ENCODE results near the gene MUC16. TPM values are rescaled to one million over a fixed set of nuclear protein-coding genes. Genes with fewer than 3 reads are reported as not detected.
"Not testable (repeated sequence)": the region's sequence is repeated elsewhere in the genome, so short reads cannot be mapped to it uniquely, and the experiment has no call there.

MUC16 gene
- 1 to 10 TPM in 3 of 4 donors, under 1 TPM in 1; 0.88 to 5.6 (median 1.7) TPM for total RNA-seq

DNA sequence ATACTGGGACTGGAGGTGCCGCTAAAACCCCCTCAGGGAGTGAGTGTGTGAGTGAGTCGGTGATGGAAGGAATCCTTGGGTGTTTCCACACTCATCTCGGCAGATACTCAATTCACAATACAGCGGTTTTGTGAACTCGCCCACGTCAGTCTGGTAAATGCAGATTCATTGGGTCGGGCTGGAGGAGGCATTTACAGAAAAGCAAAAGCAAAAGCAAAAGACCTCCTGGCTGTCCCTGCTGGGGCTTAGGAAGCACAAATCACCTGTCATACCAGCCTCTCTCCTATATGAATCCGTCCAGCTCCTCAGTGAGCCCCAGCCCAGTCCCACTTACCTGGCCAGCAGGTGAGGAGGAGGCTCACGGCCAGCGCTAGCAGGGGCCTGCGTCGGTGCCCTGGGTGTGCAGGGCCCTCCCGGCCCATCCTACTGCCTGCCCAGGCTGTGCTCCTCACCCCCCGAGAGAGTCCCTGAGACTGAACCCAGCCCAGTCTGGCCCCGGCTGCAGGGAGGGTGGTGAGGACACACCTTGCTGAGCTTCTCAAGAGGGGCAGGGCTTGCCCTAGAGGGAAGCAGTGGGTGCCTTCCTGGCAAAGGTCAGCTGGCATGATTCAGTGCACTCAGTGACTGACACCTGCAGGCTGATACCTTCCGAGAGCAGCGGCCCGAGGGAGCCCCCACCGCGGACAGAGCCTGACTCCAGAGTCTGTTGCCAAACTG is at the start of gene MUC16:
Gene MUC16 (minus strand): TSS at position 475 of the 717 bp plus-strand sequence.
- Histone ChIP-seq H3K36me3 (no peaks in the 10 kb centered on the region), H3K27ac (no peak within 1 kb of the TSS), H3K4me3 (no peak within 1 kb of the TSS), H3K9me3 (no peaks in the 10 kb centered on the region), H3K27me3 (no peaks in the 10 kb centered on the region), H3K4me1 (no peaks in the 10 kb centered on the region)
- intact Hi-C loops (cut with DNase I; ENCODE audit: low total_unique reads): no loop called here
- DNase-seq: no peak
- no peak for TF ChIP-seq POLR2A (IDR thresholded peaks at IDR 0.05)

DNA sequence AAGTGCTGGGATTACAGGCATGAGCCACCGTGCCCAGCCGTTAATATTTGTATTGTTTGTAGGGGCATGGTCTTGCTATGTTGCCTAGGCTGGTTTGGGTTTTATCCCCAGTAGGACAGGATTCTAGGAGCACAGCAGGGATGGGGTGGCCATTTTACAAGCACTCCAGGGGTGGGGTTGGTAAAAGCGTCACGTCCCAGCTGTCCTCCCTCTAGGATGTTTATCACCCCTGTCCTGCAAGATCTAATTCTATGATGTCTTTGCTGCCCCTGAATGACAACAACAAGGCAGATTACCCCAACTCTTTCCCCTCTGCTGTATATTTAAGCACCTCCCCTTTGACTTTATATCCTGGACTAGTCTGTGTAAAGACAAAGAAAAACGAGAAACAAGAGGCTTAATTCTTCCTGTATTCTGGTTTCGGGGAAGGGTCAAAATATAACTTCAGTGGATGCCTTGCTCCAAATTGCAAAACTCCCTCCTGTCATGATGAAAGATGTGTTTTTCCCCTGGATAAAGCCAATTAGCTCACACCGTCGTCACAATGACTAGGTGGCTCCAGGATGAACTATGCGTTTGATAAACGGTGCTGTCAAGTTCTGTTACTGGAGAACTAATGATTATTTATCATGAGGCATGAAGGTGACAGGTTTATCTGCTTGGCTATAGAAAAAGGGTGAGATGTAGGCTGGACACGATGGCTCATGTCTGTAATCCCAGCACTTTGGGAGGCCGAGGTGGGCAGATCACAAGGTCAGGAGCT is 48.9 kb upstream of the MUC16 start:
- H3K9me3 ChIP-seq: no peaks in the 10 kb centered on the region
- H3K27ac ChIP-seq: peak overlapping the region; percentile 42 to 81
- intact Hi-C loops (cut with DNase I; ENCODE audit: low total_unique reads): no loop called here
- no peak for TF ChIP-seq POLR2A (IDR thresholded peaks at IDR 0.05)
- TF ChIP-seq, protein P1, sequence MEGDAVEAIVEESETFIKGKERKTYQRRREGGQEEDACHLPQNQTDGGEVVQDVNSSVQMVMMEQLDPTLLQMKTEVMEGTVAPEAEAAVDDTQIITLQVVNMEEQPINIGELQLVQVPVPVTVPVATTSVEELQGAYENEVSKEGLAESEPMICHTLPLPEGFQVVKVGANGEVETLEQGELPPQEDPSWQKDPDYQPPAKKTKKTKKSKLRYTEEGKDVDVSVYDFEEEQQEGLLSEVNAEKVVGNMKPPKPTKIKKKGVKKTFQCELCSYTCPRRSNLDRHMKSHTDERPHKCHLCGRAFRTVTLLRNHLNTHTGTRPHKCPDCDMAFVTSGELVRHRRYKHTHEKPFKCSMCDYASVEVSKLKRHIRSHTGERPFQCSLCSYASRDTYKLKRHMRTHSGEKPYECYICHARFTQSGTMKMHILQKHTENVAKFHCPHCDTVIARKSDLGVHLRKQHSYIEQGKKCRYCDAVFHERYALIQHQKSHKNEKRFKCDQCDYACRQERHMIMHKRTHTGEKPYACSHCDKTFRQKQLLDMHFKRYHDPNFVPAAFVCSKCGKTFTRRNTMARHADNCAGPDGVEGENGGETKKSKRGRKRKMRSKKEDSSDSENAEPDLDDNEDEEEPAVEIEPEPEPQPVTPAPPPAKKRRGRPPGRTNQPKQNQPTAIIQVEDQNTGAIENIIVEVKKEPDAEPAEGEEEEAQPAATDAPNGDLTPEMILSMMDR (IDR thresholded peaks at IDR 0.05): no peak
- H3K4me1 ChIP-seq: no peaks in the 10 kb centered on the region
- H3K4me3 ChIP-seq: no peak overlapping the region
- no peaks in the 10 kb centered on the region for H3K27me3 ChIP-seq
- no peaks in the 10 kb centered on the region for H3K36me3 ChIP-seq
- DNase-seq: peak; percentile 28 to 73

GRCh38 chr19:9057505-9058258 is 47.5 kb upstream of the MUC16 start:
- H3K4me3 ChIP-seq: no peak overlapping the region
- H3K9me3 ChIP-seq: no peaks in the 10 kb centered on the region
- no peak for TF ChIP-seq POLR2A (IDR thresholded peaks at IDR 0.05)
- TF ChIP-seq, protein P1 (IDR thresholded peaks at IDR 0.05): no peak
- intact Hi-C loops (cut with DNase I; ENCODE audit: low total_unique reads): no loop called here
- no peaks in the 10 kb centered on the region for H3K36me3 ChIP-seq
- no peak overlapping the region for H3K27ac ChIP-seq
- no peaks in the 10 kb centered on the region for H3K27me3 ChIP-seq
- no peaks in the 10 kb centered on the region for H3K4me1 ChIP-seq
- no peak for DNase-seq

DNA sequence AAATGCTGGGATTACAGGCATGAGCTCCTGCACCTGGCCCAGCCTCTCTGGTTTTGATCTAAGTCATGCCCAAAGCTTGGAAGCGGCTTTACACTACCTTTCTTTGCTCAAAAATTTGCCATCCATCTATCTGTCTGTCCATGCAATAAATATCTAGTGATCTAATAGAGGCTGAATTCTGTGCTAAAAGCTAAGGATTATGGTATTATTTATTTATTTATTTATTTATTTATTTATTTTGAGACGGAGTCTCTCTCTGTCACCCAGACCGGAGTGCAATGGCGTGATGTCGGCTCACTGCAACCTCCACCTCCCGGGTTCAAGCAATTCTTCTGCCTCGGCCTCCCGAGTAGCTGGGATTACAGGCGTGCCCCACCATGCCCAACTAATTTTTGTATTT is 45.9 kb upstream of the MUC16 start:
- H3K9me3 ChIP-seq; intact Hi-C loops (cut with DNase I; ENCODE audit: low total_unique reads): not testable (repeated sequence)

DNA sequence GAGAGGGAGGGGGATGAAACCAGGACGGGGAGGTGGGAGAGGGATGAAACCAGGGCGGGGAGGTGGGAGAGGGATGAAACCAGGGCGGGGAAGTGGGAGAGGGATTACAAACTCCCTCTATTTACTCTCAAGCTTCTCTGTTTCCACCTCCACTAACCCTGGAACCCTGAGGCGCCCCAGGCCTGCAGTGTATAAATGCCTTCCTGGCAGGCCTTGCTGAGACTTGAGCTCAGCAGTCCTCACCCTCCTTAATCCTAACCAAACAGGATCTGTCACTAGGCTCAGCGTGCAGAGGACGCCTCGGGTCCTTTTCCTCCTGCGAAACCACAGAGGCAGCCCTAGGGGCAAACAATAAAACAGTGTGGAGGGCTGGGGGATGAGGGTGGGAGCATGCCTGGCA is 44.6 kb upstream of the MUC16 start:
- Histone ChIP-seq H3K4me1 (no peaks in the 10 kb centered on the region), H3K9me3 (no peaks in the 10 kb centered on the region), H3K27me3 (no peaks in the 10 kb centered on the region), H3K27ac (peak overlapping the region in 1 of 2 donors; percentile 21), H3K4me3 (no peak overlapping the region), H3K36me3 (no peaks in the 10 kb centered on the region)
- TF ChIP-seq POLR2A (IDR thresholded peaks at IDR 0.05): no peak
- TF ChIP-seq, protein P1 (IDR thresholded peaks at IDR 0.05): no peak
- intact Hi-C loops (cut with DNase I; ENCODE audit: low total_unique reads): no loop called here
- DNase-seq: no peak

More for the DNA sequence above, 45.9 kb upstream of the MUC16 start:
- H3K4me1 ChIP-seq, H3K4me3 ChIP-seq, DNase-seq, H3K27me3 ChIP-seq, H3K36me3 ChIP-seq: not testable (repeated sequence)
- H3K27ac ChIP-seq: peak overlapping the region in 1 of 2 donors; percentile 38
